Activated gamma-delta T cell treated with Interleukin-2 at 50 U/mL for 16 hours (primary cell): Measurements from ENCODE around the gene FAM149A.
A peak's percentile ranks its signal among the peaks of the same experiment; 100 is the strongest.

Experiments
- DNase-seq: peaks from one replicate; pipeline ENCODE4 v3.0.0-alpha.2; 2020

Gene FAM149A

DNA sequence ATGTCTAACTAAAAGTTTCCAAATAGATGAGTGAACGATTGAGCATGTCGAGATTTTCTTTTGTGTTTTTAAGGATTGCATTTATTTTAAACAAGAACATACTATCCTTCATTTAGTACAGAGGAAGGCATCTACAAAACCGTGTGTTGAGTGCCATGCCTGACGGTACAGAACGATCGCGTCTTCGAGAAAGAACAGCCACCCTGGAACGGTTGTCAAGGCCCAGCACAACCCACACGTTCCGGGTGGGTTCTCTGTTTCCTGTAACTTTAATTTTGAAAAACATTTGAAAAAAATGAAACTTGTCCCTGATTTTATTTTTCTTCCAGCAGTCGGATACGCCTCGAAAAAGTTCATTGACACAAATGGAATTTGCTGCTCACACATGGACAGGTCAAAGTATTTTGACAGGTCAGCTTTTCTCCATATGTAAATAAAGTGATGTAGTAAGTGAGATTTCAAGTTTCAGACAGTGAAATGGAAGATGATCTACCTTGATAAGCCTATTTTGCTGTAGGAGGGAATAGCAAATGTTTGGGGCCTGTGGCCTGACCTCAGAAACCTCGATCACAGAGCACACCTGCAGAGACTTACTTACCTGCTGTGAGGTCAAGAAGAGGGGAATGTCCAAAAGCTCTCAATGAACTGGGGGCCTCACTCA is 62.5 kb downstream of the FAM149A start:
- no peak for DNase-seq

DNA sequence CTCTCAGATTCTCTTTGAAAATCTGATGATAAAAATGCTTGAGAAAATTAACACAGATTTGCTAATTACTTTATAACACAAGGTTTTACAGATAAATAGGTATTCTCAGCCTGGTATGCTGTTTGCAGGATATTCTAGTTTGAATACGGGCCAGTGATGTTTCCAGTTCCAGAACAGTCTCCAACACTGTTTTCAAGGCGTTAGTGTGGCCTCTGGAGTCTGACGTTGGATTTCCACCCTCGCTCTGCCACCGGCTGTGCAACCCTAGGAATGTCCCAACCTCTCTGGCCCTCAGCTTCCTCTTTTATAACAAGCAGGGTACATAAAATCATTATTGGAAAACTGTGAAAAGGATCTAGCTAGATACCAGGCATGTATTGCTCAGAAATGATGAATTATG is 63.1 kb downstream of the FAM149A start:
- no peak for DNase-seq

GRCh38 chr4:186168750-186169149 is 64.2 kb downstream of the FAM149A start:
- no peak for DNase-seq

DNA sequence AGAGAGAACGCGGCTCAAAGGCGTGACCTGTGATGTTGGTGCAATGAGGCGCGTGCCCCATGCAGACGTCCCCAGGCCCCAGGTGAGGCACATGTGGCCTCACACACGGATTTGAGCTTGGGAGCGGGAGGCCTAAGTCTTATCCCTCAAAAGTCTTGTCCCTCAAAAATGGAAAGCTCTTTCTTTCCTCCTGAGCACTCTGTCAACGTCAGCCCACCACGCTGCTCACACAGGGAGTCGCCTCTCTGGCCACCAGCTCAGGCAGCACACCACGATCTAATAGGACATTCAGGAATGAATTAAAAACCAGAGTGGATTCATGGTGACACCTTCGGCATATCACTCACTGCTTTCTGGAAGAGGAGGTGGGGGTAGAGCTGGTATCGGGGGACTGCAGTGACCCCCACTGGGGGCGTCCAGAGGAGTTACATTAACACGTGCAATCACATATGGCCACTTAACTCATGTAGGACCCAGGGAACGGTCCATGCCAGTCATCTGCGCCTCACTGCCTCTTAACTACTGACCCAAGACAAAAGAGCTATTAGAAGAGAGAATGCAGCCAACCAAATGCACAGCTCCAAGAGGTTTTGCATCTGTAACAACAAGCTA is 64.9 kb downstream of the FAM149A start:
- DNase-seq = no peak

- DNase-seq = no peak
Observed at GRCh38 chr4:186169945-186170802, 65.7 kb downstream of the FAM149A start.

GRCh38 chr4:186170966-186171365 is 66.5 kb downstream of the FAM149A start:
- DNase-seq = no peak

- no peak for DNase-seq
Observed at GRCh38 chr4:186172546-186172945, 68.0 kb downstream of the FAM149A start.

DNA sequence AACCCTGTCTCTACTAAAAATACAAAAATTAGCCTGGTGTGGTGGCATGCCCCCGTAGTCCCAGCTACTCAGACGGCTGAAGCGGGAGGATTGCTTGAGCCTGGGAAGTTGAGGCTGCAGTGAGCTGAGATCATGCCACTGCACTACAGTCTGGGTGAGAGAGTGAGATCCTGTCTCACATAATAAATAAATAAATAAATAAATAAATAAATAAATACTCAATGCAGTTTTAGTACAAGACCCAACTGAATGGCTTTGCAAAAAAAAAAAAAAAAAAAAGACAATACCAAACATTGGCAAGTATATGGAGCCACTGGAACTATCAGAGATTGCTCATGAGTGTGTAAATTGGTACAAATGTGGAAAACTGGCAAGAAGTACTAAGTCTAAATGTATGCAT is 83.6 kb downstream of the FAM149A start:
- no peak for DNase-seq

- no peak for DNase-seq
Observed at GRCh38 chr4:186189656-186190055, 85.2 kb downstream of the FAM149A start.

GRCh38 chr4:186190581-186191199 is 86.2 kb downstream of the FAM149A start:
- DNase-seq = peak; percentile 44

DNA sequence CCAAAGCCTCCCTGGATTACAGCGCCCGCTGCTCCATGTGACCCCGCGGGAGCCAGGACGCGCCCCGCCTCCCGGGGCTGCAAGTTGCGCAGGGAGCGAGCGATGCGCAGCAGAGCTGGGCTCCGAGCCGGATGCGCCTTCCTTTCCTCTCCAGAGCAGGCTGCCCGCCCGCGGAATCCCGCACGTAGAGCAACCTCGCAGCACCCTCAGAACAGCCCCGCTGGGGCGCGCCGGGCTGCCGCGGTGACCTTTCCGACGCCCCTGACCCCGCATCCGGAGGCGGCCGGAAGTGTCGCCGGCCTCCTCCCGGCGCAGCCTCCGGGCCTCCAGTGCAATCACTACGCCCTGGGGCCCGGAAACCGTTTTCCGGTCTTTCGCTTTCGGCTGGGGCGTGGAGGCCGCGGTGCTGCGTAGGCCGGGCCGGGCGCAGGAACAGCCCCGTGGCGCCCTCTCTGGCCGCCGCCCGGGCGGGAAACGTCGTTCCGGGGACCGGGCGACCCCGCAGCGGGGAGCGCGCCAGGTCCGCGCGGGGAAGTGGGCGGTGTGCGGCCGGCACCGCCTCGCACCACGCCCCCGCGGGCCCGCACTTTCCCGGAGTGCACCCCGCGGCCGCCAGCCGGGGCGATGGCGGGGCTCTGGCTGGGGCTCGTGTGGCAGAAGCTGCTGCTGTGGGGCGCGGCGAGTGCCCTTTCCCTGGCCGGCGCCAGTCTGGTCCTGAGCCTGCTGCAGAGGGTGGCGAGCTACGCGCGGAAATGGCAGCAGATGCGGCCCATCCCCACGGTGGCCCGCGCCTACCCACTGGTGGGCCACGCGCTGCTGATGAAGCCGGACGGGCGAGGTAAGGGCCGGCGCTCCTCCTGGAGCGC is 86.9 kb downstream of the FAM149A start, which contains the start of gene CYP4V2:
Gene CYP4V2, plus strand, starts transcription at position 368 of the 866 bp plus-strand sequence. Its CDS starts 257 bp downstream, at position 625.
- peak; percentile 79 for DNase-seq

DNA sequence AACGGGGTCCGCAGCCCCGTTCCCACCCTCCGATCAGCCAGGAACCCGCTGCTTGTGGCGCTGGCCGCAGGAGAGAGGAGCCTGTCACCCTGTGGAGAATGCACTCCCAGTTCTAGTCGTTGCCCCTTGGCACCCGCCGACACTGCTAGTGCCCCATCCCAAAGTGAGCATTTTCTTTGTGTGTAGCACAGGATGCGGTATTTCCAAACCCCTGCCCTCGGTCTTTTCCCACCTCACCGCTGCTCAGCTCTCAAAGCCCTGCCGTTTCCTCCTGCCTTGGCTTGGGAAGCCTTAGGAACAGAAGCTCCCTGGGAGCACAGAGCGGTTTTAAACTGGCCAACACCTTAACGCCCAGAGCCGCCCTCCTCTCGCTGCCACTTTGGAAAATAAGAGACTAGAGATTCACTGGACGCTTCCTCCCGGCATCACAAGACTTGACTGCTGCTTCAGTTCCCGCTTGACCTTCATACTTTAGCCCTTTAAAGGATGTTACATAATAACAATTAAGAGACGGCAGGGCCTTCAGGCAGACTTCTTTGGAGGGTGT is 87.6 kb downstream of the FAM149A start:
- peak; percentile 23 for DNase-seq

DNA sequence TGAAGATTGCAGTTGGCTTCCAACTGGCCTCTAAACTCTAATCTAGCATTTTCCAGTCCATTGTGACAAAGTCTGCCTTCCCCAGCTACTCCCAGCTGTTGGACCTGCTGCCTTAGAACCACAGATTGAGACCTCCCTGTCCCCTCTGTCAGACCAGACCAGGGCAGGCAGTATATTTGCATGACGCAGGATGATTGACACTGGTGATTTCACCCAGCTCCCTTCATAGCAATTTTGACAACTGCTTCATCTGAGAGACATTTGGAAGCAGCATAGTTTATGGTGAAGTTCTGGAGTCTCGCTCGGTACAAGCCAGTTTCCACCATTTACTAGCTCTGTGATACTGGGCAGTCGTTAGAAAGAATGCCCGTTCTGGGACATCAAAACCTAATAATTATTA is 89.3 kb downstream of the FAM149A start:
- no peak for DNase-seq

DNA sequence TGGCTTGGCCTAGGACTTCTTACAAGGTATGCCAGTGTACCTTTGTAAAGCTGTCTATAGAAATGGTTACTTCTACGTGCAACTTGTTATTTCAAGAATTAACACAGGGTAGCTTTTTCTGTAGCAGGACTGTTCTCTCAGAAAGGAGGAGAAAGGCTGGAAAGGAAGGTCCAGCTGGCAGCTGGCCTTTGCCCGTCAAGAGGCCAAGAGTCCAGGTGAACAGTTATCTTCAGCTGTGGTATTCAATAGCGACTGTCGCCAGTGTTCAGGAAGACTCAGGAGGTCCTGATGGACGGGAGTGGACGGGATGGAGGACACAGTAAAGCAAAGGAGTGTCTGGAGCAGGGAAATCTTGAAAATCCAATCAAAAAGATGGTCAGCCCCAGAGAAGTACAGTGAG is 91.6 kb downstream of the FAM149A start:
- DNase-seq = no peak

- DNase-seq = no peak
Observed at GRCh38 chr4:186200516-186200915, 96.0 kb downstream of the FAM149A start.

DNA sequence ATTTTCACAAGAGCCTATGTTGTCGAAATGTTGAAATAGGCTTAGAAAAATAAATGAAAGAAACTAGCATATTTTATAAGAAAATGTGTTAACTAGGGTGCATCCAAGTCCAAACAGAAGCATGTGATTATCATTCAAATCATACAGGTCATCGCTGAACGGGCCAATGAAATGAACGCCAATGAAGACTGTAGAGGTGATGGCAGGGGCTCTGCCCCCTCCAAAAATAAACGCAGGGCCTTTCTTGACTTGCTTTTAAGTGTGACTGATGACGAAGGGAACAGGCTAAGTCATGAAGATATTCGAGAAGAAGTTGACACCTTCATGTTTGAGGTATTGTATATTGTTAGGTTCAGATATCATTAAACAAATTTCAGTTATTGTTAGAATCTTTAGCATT is 96.5 kb downstream of the FAM149A start:
- no peak for DNase-seq

- DNase-seq = peak; percentile 39
Observed at GRCh38 chr4:186201535-186202230, 97.2 kb downstream of the FAM149A start.

DNA sequence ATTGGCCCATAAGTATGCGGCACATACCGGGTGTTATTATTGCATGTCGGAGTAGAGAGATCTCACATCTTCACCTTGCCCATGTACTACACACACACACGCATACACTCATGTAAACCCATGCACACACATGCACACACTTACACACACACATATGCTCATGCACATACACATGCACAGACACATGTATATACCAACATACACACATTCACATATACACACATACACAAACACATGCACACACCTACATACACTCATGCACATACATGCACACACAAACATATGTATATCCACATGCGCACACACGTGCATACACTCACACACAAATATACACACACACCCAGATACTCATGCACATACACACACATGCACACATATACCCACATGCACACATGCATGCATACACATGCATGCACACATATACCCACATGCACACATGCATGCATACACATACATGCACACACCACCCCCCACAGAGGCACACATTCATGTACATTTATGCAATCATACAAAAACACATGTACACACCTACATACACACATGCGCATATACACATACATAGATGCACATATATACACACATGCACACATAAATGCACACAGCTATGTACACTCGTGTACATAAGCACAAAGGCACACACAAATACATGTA is 98.1 kb downstream of the FAM149A start:
- DNase-seq = no peak

- no peak for DNase-seq
Observed at GRCh38 chr4:186203406-186203805, 98.9 kb downstream of the FAM149A start.

DNA sequence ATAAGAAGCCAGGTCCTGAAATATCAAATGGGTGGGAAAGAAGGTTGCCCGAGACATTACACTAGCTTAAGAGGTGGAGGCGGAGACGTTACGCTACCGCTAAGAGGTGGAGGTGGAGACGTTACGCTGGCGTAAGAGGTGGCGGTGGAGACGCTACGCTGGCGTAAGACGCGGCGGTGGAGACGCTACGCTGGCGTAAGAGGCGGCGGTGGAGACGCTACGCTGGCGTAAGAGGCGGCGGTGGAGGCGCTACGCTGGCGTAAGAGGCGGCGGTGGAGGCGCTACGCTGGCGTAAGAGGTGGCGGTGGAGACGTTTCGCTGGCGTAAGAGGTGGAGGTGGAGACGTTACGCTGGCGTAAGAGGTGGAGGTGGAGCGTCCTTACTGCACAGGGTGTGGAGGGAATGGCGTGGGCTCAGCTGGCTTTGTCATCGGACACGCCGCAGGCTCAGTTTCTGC is 99.6 kb downstream of the FAM149A start:
- DNase-seq = no peak

DNA sequence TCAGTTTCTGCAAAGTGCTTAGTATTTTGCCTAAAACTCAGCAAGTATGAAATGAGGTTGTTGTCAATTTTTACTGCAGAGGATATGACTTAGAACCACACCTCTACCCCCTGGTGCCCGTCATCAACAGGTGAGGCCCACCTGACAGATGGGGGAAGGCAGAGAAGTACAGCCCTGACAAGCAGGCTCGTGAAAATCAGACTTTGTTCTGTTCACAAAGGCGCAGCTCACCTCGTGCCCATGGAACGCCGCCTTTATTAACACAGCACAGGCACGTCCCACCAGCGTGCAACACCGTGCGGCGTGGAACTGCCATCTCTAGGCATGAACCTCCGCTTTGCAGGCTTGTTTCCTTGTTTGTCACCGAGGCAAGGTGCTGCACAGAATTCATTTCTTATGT is 100.2 kb downstream of the FAM149A start:
- no peak for DNase-seq
